ENCODE measurements around the gene HTR7.
"Not testable (repeated sequence)": the region's sequence is repeated elsewhere in the genome, so short reads cannot be mapped to it uniquely, and the experiment has no call there.

Gene HTR7

GRCh38 chr10:90858461-90858968, 676 bp upstream of the HTR7 start:
- no peak for DNase-seq (ENCODE audit: low read depth)

GRCh38 chr10:90856964-90857634, 740 bp downstream of the HTR7 start:
- no peak for DNase-seq (ENCODE audit: low read depth)

GRCh38 chr10:90856261-90856660, 1.6 kb downstream of the HTR7 start:
- DNase-seq (ENCODE audit: low read depth), result no peak

GRCh38 chr10:90855126-90855525, 2.7 kb downstream of the HTR7 start:
- no peak for DNase-seq (ENCODE audit: low read depth)

- no peak for DNase-seq (ENCODE audit: low read depth)
Measured at GRCh38 chr10:90849956-90850749, 7.7 kb downstream of the HTR7 start.

GRCh38 chr10:90847436-90847835, 10.4 kb downstream of the HTR7 start:
- DNase-seq (ENCODE audit: low read depth), result no peak

GRCh38 chr10:90846746-90847145, 11.1 kb downstream of the HTR7 start:
- no peak for DNase-seq (ENCODE audit: low read depth)

- DNase-seq (ENCODE audit: low read depth), result no peak
Measured at GRCh38 chr10:90845726-90846125, 12.1 kb downstream of the HTR7 start.

- no peak for DNase-seq (ENCODE audit: low read depth)
Measured at GRCh38 chr10:90842725-90843124, 15.1 kb downstream of the HTR7 start.

GRCh38 chr10:90837486-90837885, 20.4 kb downstream of the HTR7 start:
- DNase-seq (ENCODE audit: low read depth), result no peak

- no peak for DNase-seq (ENCODE audit: low read depth)
Measured at GRCh38 chr10:90834326-90834725, 23.5 kb downstream of the HTR7 start.

- no peak for DNase-seq (ENCODE audit: low read depth)
Measured at GRCh38 chr10:90832111-90832510, 25.7 kb downstream of the HTR7 start.

- DNase-seq (ENCODE audit: low read depth), result no peak
Measured at GRCh38 chr10:90822508-90822907, 35.3 kb downstream of the HTR7 start.

GRCh38 chr10:90821864-90822263, 36.0 kb downstream of the HTR7 start:
- not testable (repeated sequence) for DNase-seq (ENCODE audit: low read depth)

- DNase-seq (ENCODE audit: low read depth), result no peak
Measured at GRCh38 chr10:90819911-90820310, 37.9 kb downstream of the HTR7 start.

- no peak for DNase-seq (ENCODE audit: low read depth)
Measured at GRCh38 chr10:90818736-90819135, 39.1 kb downstream of the HTR7 start.

- DNase-seq (ENCODE audit: low read depth), result no peak
Measured at GRCh38 chr10:90817128-90817889, 40.5 kb downstream of the HTR7 start.

GRCh38 chr10:90816466-90816865, 41.4 kb downstream of the HTR7 start:
- no peak for DNase-seq (ENCODE audit: low read depth)

- no peak for DNase-seq (ENCODE audit: low read depth)
Measured at GRCh38 chr10:90813594-90814365, 44.1 kb downstream of the HTR7 start.

GRCh38 chr10:90807106-90807505, 50.7 kb downstream of the HTR7 start:
- not testable (repeated sequence) for DNase-seq (ENCODE audit: low read depth)

GRCh38 chr10:90806677-90807076, 51.2 kb downstream of the HTR7 start:
- no peak for DNase-seq (ENCODE audit: low read depth)

GRCh38 chr10:90805206-90805605, 52.6 kb downstream of the HTR7 start:
- no peak for DNase-seq (ENCODE audit: low read depth)

All from activated T-helper 9 cell treated with anti-CD3 and anti-CD28 coated beads, Interleukin-2, amount 50 U/mL, for 16 hours (primary cell).